IPS DF 4.7 (cell line): ENCODE results near the gene BCL2L11.

Experiments used
- DNase-seq: peaks from one replicate; pipeline ENCODE4 v3.0.0-alpha.2; 2013; ENCODE audit warnings: low spot score; ENCODE audit errors: extremely low read depth

BCL2L11 gene

GRCh38 chr2:111142101-111142500 lies 21.4 kb downstream of the BCL2L11 start:
- no peak for DNase-seq

- no peak for DNase-seq
Measured at GRCh38 chr2:111143107-111143842, 22.6 kb downstream of the BCL2L11 start.

- no peak for DNase-seq
Measured at GRCh38 chr2:111143843-111144198, 23.1 kb downstream of the BCL2L11 start.

- DNase-seq, result no peak
Measured at GRCh38 chr2:111145103-111145760, 24.5 kb downstream of the BCL2L11 start.

- no peak for DNase-seq
Measured at GRCh38 chr2:111145951-111146350, 25.2 kb downstream of the BCL2L11 start.

GRCh38 chr2:111148225-111148873 lies 27.6 kb downstream of the BCL2L11 start:
- no peak for DNase-seq

GRCh38 chr2:111148925-111149324 lies 28.2 kb downstream of the BCL2L11 start:
- no peak for DNase-seq

- DNase-seq, result no peak
Measured at GRCh38 chr2:111149882-111150455, 29.3 kb downstream of the BCL2L11 start.

- no peak for DNase-seq
Measured at GRCh38 chr2:111154758-111155157, 34.0 kb downstream of the BCL2L11 start.

- no peak for DNase-seq
Measured at GRCh38 chr2:111155610-111156009, 34.9 kb downstream of the BCL2L11 start.

- DNase-seq, result no peak
Measured at GRCh38 chr2:111156529-111156928, 35.8 kb downstream of the BCL2L11 start.

GRCh38 chr2:111157071-111157661 lies 36.5 kb downstream of the BCL2L11 start:
- no peak for DNase-seq

- DNase-seq, result no peak
Measured at GRCh38 chr2:111157798-111158197, 37.1 kb downstream of the BCL2L11 start.

- no peak for DNase-seq
Measured at GRCh38 chr2:111159641-111160040, 38.9 kb downstream of the BCL2L11 start.

- no peak for DNase-seq
Measured at GRCh38 chr2:111160758-111161157, 40.0 kb downstream of the BCL2L11 start.

- DNase-seq, result no peak
Measured at GRCh38 chr2:111161971-111162370, 41.3 kb downstream of the BCL2L11 start.

GRCh38 chr2:111162718-111163331 lies 42.1 kb downstream of the BCL2L11 start:
- no peak for DNase-seq

- peak; percentile 7 for DNase-seq
Measured at GRCh38 chr2:111164078-111164477, 43.4 kb downstream of the BCL2L11 start.

GRCh38 chr2:111165084-111165483 lies 44.4 kb downstream of the BCL2L11 start:
- no peak for DNase-seq

GRCh38 chr2:111166115-111166514 lies 45.4 kb downstream of the BCL2L11 start:
- DNase-seq, result no peak

GRCh38 chr2:111167076-111167862 lies 46.6 kb downstream of the BCL2L11 start:
- no peak for DNase-seq
